Superior temporal gyrus (tissue), 1 donor: ENCODE measurements around the gene PADI1.

Experiments used
- DNase-seq: peaks from one replicate; pipeline ENCODE4 v3.0.0-alpha.2; 2016; ENCODE audit errors: extremely low spot score

The PADI1 gene

GRCh38 chr1:17196496-17197185 lies 8.3 kb upstream of the PADI1 start:
- no peak for DNase-seq

- DNase-seq, result no peak
Measured at GRCh38 chr1:17197696-17198095, 7.2 kb upstream of the PADI1 start.

GRCh38 chr1:17198476-17199258 lies 6.3 kb upstream of the PADI1 start:
- no peak for DNase-seq

GRCh38 chr1:17199267-17200044 lies 5.5 kb upstream of the PADI1 start:
- no peak for DNase-seq

- no peak for DNase-seq
Measured at GRCh38 chr1:17200246-17200645, 4.7 kb upstream of the PADI1 start.

- DNase-seq, result no peak
Measured at GRCh38 chr1:17200756-17201155, 4.2 kb upstream of the PADI1 start.

GRCh38 chr1:17201201-17202021 lies 3.5 kb upstream of the PADI1 start:
- DNase-seq, result no peak

- no peak for DNase-seq
Measured at GRCh38 chr1:17205652-17206051, 724 bp downstream of the PADI1 start.

GRCh38 chr1:17206196-17206595 lies 1.3 kb downstream of the PADI1 start:
- DNase-seq, result no peak

- DNase-seq, result peak; percentile 35
Measured at GRCh38 chr1:17207046-17207445, 2.1 kb downstream of the PADI1 start.

GRCh38 chr1:17207540-17207939 lies 2.6 kb downstream of the PADI1 start:
- no peak for DNase-seq

- DNase-seq, result no peak
Measured at GRCh38 chr1:17207966-17208418, 3.1 kb downstream of the PADI1 start.

GRCh38 chr1:17208546-17208945 lies 3.6 kb downstream of the PADI1 start:
- DNase-seq, result no peak

GRCh38 chr1:17209430-17209829 lies 4.5 kb downstream of the PADI1 start:
- DNase-seq, result no peak

GRCh38 chr1:17210176-17210575 lies 5.2 kb downstream of the PADI1 start:
- no peak for DNase-seq

GRCh38 chr1:17211377-17211776 lies 6.4 kb downstream of the PADI1 start:
- no peak for DNase-seq

GRCh38 chr1:17212009-17212408 lies 7.1 kb downstream of the PADI1 start:
- DNase-seq, result no peak

- DNase-seq, result no peak
Measured at GRCh38 chr1:17212487-17213121, 7.7 kb downstream of the PADI1 start.

- no peak for DNase-seq
Measured at GRCh38 chr1:17213148-17213781, 8.3 kb downstream of the PADI1 start.

- no peak for DNase-seq
Measured at GRCh38 chr1:17213782-17214148, 8.8 kb downstream of the PADI1 start.
